ENCODE measurements around the gene GAPT.

GRCh38 chr5:58481066-58481676 is 10.1 kb upstream of the GAPT start:
- TF ChIP-seq, protein P1, sequence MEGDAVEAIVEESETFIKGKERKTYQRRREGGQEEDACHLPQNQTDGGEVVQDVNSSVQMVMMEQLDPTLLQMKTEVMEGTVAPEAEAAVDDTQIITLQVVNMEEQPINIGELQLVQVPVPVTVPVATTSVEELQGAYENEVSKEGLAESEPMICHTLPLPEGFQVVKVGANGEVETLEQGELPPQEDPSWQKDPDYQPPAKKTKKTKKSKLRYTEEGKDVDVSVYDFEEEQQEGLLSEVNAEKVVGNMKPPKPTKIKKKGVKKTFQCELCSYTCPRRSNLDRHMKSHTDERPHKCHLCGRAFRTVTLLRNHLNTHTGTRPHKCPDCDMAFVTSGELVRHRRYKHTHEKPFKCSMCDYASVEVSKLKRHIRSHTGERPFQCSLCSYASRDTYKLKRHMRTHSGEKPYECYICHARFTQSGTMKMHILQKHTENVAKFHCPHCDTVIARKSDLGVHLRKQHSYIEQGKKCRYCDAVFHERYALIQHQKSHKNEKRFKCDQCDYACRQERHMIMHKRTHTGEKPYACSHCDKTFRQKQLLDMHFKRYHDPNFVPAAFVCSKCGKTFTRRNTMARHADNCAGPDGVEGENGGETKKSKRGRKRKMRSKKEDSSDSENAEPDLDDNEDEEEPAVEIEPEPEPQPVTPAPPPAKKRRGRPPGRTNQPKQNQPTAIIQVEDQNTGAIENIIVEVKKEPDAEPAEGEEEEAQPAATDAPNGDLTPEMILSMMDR (IDR thresholded peaks at IDR 0.05 in 8 of 11, conservative IDR thresholded peaks at IDR 0.05 in 3 of 11): no peak
- TF ChIP-seq POLR2A (IDR thresholded peaks at IDR 0.05): no peak

All from spleen (tissue), 7 donors.